Measurements from ENCODE around the gene AP2S1. TPM values are rescaled to one million over a fixed set of nuclear protein-coding genes. Genes with fewer than 3 reads are reported as not detected.
A peak's percentile ranks its signal among the peaks of the same experiment; 100 is the strongest.

Gene AP2S1
- 133 TPM for polyA plus RNA-seq (2013, experiment 1 of 2)
- 137 TPM for polyA plus RNA-seq (2013, experiment 2 of 2)

GRCh38 chr19:46850228-46851203, at the start of gene AP2S1:
Gene AP2S1, minus strand, starts transcription at chr19:46850846. Its CDS starts 80 bp downstream, at chr19:46850766.
- peak within 1 kb of the TSS; percentile 58 for H3K14ac ChIP-seq (ENCODE audit: low read length)
- peak within 1 kb of the TSS; percentile 94 for H3K23ac ChIP-seq (ENCODE audit: low read depth, low read length, poor library complexity)
- peak within 1 kb of the TSS; percentile 81 for H3K4me2 ChIP-seq (ENCODE audit: insufficient read depth, low read length, poor library complexity, severe bottlenecking)
- peak within 1 kb of the TSS; percentile 97 for H3K18ac ChIP-seq (ENCODE audit: low read length)
- no CpG with 5 or more reads among the region's 53 CpGs for WGBS, 2 donors (ENCODE audit: extremely low coverage in 2 of 2, insufficient read length in 2 of 2, insufficient replicate concordance in 1 of 2)
- H3K27me3 ChIP-seq (ENCODE audit: control insufficient read depth in 3 of 3, insufficient read depth in 3 of 3, low read depth in 1 of 3, low read length in 3 of 3): no peaks in the 10 kb centered on the region
- H3K27ac ChIP-seq (replicated peaks; ENCODE audit: low read length): peak within 1 kb of the TSS; percentile 89
- no peak within 1 kb of the TSS for H2AK5ac ChIP-seq (ENCODE audit: low read depth, low read length)
- peak within 1 kb of the TSS; percentile 81 for H2BK12ac ChIP-seq (ENCODE audit: low read length)
- H3K9me3 ChIP-seq (replicated peaks in 1 of 2; ENCODE audit: control insufficient read depth in 2 of 2, insufficient read depth in 1 of 2, low read depth in 1 of 2, low read length in 2 of 2): no peaks in the 10 kb centered on the region
- no peak within 1 kb of the TSS for H4K8ac ChIP-seq (ENCODE audit: low read depth, low read length)
- no peak within 1 kb of the TSS for H2BK120ac ChIP-seq (ENCODE audit: low read depth, low read length)
- peak within 1 kb of the TSS; percentile 86 for H2AFZ ChIP-seq (ENCODE audit: low read length)
- H3K79me1 ChIP-seq (ENCODE audit: low read depth, low read length): no peaks in the 10 kb centered on the region
- peak within 1 kb of the TSS; percentile 90 for H3K4ac ChIP-seq (ENCODE audit: low read length)
- peaks cover 3 to 23% of the 10 kb centered on the region in 2 donors for H3K36me3 ChIP-seq (replicated peaks in 1 of 2; ENCODE audit: control insufficient read depth in 2 of 2, insufficient read depth in 2 of 2, low read length in 2 of 2)
- H2BK5ac ChIP-seq (ENCODE audit: low read length): peak within 1 kb of the TSS; percentile 82
- peaks cover 6 to 7% of the 10 kb centered on the region in 2 donors for H3K4me1 ChIP-seq (ENCODE audit: control insufficient read depth in 2 of 2, insufficient read depth in 1 of 2, low read depth in 1 of 2, low read length in 2 of 2)
- peak; percentile 98 for DNase-seq (ENCODE audit: low spot score)
- peak within 1 kb of the TSS; percentile 64 to 94 for H3K4me3 ChIP-seq (ENCODE audit: low read length in 2 of 2)
- peak within 1 kb of the TSS; percentile 96 for H3K9ac ChIP-seq (ENCODE audit: low read depth, low read length, poor library complexity)
- no peak within 1 kb of the TSS for H4K91ac ChIP-seq (ENCODE audit: low read depth, low read length, poor library complexity)
- H2BK15ac ChIP-seq (ENCODE audit: low read length): no peak within 1 kb of the TSS

GRCh38 chr19:46900341-46900740, 49.7 kb upstream of the AP2S1 start:
- Histone ChIP-seq H3K79me1 (ENCODE audit: low read depth, low read length) (peaks cover 6% of the 10 kb centered on the region), H3K9ac (ENCODE audit: low read depth, low read length, poor library complexity) (no peak overlapping the region), H3K36me3 (replicated peaks in 1 of 2; ENCODE audit: control insufficient read depth in 2 of 2, insufficient read depth in 2 of 2, low read length in 2 of 2) (peaks cover 0 to 9% of the 10 kb centered on the region in 2 donors), H3K9me3 (replicated peaks in 1 of 2; ENCODE audit: control insufficient read depth in 2 of 2, insufficient read depth in 1 of 2, low read depth in 1 of 2, low read length in 2 of 2) (no peaks in the 10 kb centered on the region), H4K91ac (ENCODE audit: low read depth, low read length, poor library complexity) (no peak overlapping the region), H3K14ac (ENCODE audit: low read length) (no peak overlapping the region), H3K4me1 (ENCODE audit: control insufficient read depth in 2 of 2, insufficient read depth in 1 of 2, low read depth in 1 of 2, low read length in 2 of 2) (peaks cover 4 to 7% of the 10 kb centered on the region in 2 donors), H2BK5ac (ENCODE audit: low read length) (no peak overlapping the region), H4K8ac (ENCODE audit: low read depth, low read length) (no peak overlapping the region), H3K23ac (ENCODE audit: low read depth, low read length, poor library complexity) (no peak overlapping the region), H2AFZ (ENCODE audit: low read length) (no peak overlapping the region), H3K4me2 (ENCODE audit: insufficient read depth, low read length, poor library complexity, severe bottlenecking) (no peak overlapping the region), H3K4ac (ENCODE audit: low read length) (no peak overlapping the region), H2BK120ac (ENCODE audit: low read depth, low read length) (no peak overlapping the region), H2BK12ac (ENCODE audit: low read length) (no peak overlapping the region), H2AK5ac (ENCODE audit: low read depth, low read length) (no peak overlapping the region), H3K4me3 (ENCODE audit: low read length in 2 of 2) (no peak overlapping the region), H3K27ac (replicated peaks; ENCODE audit: low read length) (no peak overlapping the region), H3K18ac (ENCODE audit: low read length) (no peak overlapping the region), H3K27me3 (ENCODE audit: control insufficient read depth in 3 of 3, insufficient read depth in 3 of 3, low read depth in 1 of 3, low read length in 3 of 3) (no peaks in the 10 kb centered on the region), H2BK15ac (ENCODE audit: low read length) (no peak overlapping the region)
- no peak for DNase-seq (ENCODE audit: low spot score)
- no CpG with 5 or more reads among the region's 5 CpGs for WGBS, 2 donors (ENCODE audit: extremely low coverage in 2 of 2, insufficient read length in 2 of 2, insufficient replicate concordance in 1 of 2)

- no peak overlapping the region for H2BK120ac ChIP-seq (ENCODE audit: low read depth, low read length)
- no peak overlapping the region for H3K23ac ChIP-seq (ENCODE audit: low read depth, low read length, poor library complexity)
- no peaks in the 10 kb centered on the region for H3K9me3 ChIP-seq (replicated peaks in 1 of 2; ENCODE audit: control insufficient read depth in 2 of 2, insufficient read depth in 1 of 2, low read depth in 1 of 2, low read length in 2 of 2)
- no peak overlapping the region for H3K4me2 ChIP-seq (ENCODE audit: insufficient read depth, low read length, poor library complexity, severe bottlenecking)
- no CpG with 5 or more reads among the region's 5 CpGs for WGBS, 2 donors (ENCODE audit: extremely low coverage in 2 of 2, insufficient read length in 2 of 2, insufficient replicate concordance in 1 of 2)
- peaks cover 6% of the 10 kb centered on the region for H3K79me1 ChIP-seq (ENCODE audit: low read depth, low read length)
- no peak for DNase-seq (ENCODE audit: low spot score)
- H3K9ac ChIP-seq (ENCODE audit: low read depth, low read length, poor library complexity): no peak overlapping the region
- no peaks in the 10 kb centered on the region for H3K27me3 ChIP-seq (ENCODE audit: control insufficient read depth in 3 of 3, insufficient read depth in 3 of 3, low read depth in 1 of 3, low read length in 3 of 3)
- no peak overlapping the region for H4K91ac ChIP-seq (ENCODE audit: low read depth, low read length, poor library complexity)
- no peak overlapping the region for H2BK12ac ChIP-seq (ENCODE audit: low read length)
- H3K27ac ChIP-seq (replicated peaks; ENCODE audit: low read length): no peak overlapping the region
- H2AFZ ChIP-seq (ENCODE audit: low read length): no peak overlapping the region
- H3K36me3 ChIP-seq (replicated peaks in 1 of 2; ENCODE audit: control insufficient read depth in 2 of 2, insufficient read depth in 2 of 2, low read length in 2 of 2): peaks cover 0 to 10% of the 10 kb centered on the region in 2 donors
- no peak overlapping the region for H3K18ac ChIP-seq (ENCODE audit: low read length)
- H3K14ac ChIP-seq (ENCODE audit: low read length): no peak overlapping the region
- no peak overlapping the region for H2BK15ac ChIP-seq (ENCODE audit: low read length)
- H2BK5ac ChIP-seq (ENCODE audit: low read length): no peak overlapping the region
- H3K4me3 ChIP-seq (ENCODE audit: low read length in 2 of 2): no peak overlapping the region
- H2AK5ac ChIP-seq (ENCODE audit: low read depth, low read length): no peak overlapping the region
- H3K4ac ChIP-seq (ENCODE audit: low read length): no peak overlapping the region
- H3K4me1 ChIP-seq (ENCODE audit: control insufficient read depth in 2 of 2, insufficient read depth in 1 of 2, low read depth in 1 of 2, low read length in 2 of 2): peaks cover 4% of the 10 kb centered on the region in 2 donors
- no peak overlapping the region for H4K8ac ChIP-seq (ENCODE audit: low read depth, low read length)
Observed at GRCh38 chr19:46898731-46899130, 48.1 kb upstream of the AP2S1 start.

DNA sequence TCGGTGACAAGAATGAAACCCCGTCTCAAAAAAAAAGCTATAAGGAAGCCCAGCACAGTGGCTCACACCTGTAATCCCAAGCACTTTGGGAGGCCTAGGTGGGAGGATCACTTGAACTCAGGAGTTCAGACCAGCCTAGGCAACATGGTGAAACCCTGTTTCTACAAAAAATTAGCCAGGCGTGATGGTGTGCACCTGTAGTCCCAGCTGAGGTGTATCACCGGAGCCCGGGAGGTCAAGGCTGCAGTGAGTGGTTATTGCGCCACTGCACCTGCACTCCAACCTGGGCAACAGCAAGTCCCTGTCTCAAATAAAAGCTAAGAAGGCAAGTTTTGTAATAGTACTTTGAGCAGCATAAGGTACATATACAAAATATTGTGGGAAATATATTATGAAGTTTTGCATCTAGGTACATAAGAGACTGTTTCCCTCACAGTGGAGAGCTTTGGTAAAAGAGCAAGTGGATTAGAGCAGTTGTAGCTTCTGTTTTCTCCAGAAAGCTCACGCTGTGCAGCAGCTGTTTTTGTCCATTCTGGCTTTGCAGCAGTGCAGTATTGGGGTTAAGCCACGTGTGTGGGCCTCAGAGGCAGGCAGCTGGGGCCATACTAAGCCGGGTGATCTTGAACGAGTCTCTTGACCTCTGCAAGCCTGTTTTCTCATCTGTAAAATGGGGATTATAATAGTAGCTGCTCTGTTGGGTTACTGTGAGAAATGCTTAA, 45.6 kb upstream of the AP2S1 start:
- peaks cover 0 to 16% of the 10 kb centered on the region in 2 donors for H3K36me3 ChIP-seq (replicated peaks in 1 of 2; ENCODE audit: control insufficient read depth in 2 of 2, insufficient read depth in 2 of 2, low read length in 2 of 2)
- no peak overlapping the region for H2BK120ac ChIP-seq (ENCODE audit: low read depth, low read length)
- H4K8ac ChIP-seq (ENCODE audit: low read depth, low read length): no peak overlapping the region
- H3K18ac ChIP-seq (ENCODE audit: low read length): no peak overlapping the region
- H2BK12ac ChIP-seq (ENCODE audit: low read length): no peak overlapping the region
- no peak overlapping the region for H3K9ac ChIP-seq (ENCODE audit: low read depth, low read length, poor library complexity)
- H3K27ac ChIP-seq (replicated peaks; ENCODE audit: low read length): no peak overlapping the region
- H3K27me3 ChIP-seq (ENCODE audit: control insufficient read depth in 3 of 3, insufficient read depth in 3 of 3, low read depth in 1 of 3, low read length in 3 of 3): no peaks in the 10 kb centered on the region
- H3K4me2 ChIP-seq (ENCODE audit: insufficient read depth, low read length, poor library complexity, severe bottlenecking): no peak overlapping the region
- no peak overlapping the region for H3K14ac ChIP-seq (ENCODE audit: low read length)
- H2AFZ ChIP-seq (ENCODE audit: low read length): no peak overlapping the region
- H3K4me1 ChIP-seq (ENCODE audit: control insufficient read depth in 2 of 2, insufficient read depth in 1 of 2, low read depth in 1 of 2, low read length in 2 of 2): peaks cover 0 to 2% of the 10 kb centered on the region in 2 donors
- H3K4ac ChIP-seq (ENCODE audit: low read length): no peak overlapping the region
- H3K23ac ChIP-seq (ENCODE audit: low read depth, low read length, poor library complexity): no peak overlapping the region
- WGBS, 2 donors (ENCODE audit: extremely low coverage in 2 of 2, insufficient read length in 2 of 2, insufficient replicate concordance in 1 of 2): no CpG with 5 or more reads among the region's 10 CpGs
- no peak overlapping the region for H2AK5ac ChIP-seq (ENCODE audit: low read depth, low read length)
- no peaks in the 10 kb centered on the region for H3K9me3 ChIP-seq (replicated peaks in 1 of 2; ENCODE audit: control insufficient read depth in 2 of 2, insufficient read depth in 1 of 2, low read depth in 1 of 2, low read length in 2 of 2)
- no peak overlapping the region for H3K4me3 ChIP-seq (ENCODE audit: low read length in 2 of 2)
- no peak overlapping the region for H4K91ac ChIP-seq (ENCODE audit: low read depth, low read length, poor library complexity)
- H2BK15ac ChIP-seq (ENCODE audit: low read length): no peak overlapping the region
- H2BK5ac ChIP-seq (ENCODE audit: low read length): no peak overlapping the region
- no peak for DNase-seq (ENCODE audit: low spot score)
- peaks cover 4% of the 10 kb centered on the region for H3K79me1 ChIP-seq (ENCODE audit: low read depth, low read length)

All from neuronal stem cell (in vitro differentiated cells).